Epithelial cell of proximal tubule (primary cell): Measurements from ENCODE around the gene CD83. TPM values are rescaled to one million over a fixed set of nuclear protein-coding genes. Genes with fewer than 3 reads are reported as not detected.

Experiments used
- DNase-seq: peaks from one replicate; pipeline ENCODE4 v3.0.0-alpha.2; 2011; ENCODE audit warnings: low read depth
- H3K4me3 ChIP-seq: 2 replicates; pipeline ENCODE4 v1.5.1; 2011; ENCODE audit warnings: low read depth, mild to moderate bottlenecking, low read length
- total RNA-seq: library from RNA; depleted of rRNA; stranded (reverse); fragments of >200 nt; gene quantifications from 2 replicates; pipeline ENCODE4 v1.2.3, GENCODE V29; 2015
- TF ChIP-seq, protein P1 (sequence below): conservative IDR thresholded peaks from 2 replicates; pipeline ENCODE4 v1.5.1; 2012; ENCODE audit warnings: low read depth, mild to moderate bottlenecking, low read length

The CD83 gene
- total RNA-seq, 1 donor from 2014 or later = 3.7 TPM

GRCh38 chr6:14129575-14129974 is 12.0 kb downstream of the CD83 start:
- no peak for DNase-seq
- TF ChIP-seq, protein P1, sequence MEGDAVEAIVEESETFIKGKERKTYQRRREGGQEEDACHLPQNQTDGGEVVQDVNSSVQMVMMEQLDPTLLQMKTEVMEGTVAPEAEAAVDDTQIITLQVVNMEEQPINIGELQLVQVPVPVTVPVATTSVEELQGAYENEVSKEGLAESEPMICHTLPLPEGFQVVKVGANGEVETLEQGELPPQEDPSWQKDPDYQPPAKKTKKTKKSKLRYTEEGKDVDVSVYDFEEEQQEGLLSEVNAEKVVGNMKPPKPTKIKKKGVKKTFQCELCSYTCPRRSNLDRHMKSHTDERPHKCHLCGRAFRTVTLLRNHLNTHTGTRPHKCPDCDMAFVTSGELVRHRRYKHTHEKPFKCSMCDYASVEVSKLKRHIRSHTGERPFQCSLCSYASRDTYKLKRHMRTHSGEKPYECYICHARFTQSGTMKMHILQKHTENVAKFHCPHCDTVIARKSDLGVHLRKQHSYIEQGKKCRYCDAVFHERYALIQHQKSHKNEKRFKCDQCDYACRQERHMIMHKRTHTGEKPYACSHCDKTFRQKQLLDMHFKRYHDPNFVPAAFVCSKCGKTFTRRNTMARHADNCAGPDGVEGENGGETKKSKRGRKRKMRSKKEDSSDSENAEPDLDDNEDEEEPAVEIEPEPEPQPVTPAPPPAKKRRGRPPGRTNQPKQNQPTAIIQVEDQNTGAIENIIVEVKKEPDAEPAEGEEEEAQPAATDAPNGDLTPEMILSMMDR = peak; percentile 79
- no peak overlapping the region for H3K4me3 ChIP-seq

- H3K4me3 ChIP-seq = no peak overlapping the region
- no peak for DNase-seq
- TF ChIP-seq, protein P1 = no peak
These were observed 13.0 kb downstream of the CD83 start for GRCh38 chr6:14130435-14131075.

GRCh38 chr6:14131579-14131978 is 14.0 kb downstream of the CD83 start:
- TF ChIP-seq, protein P1 = no peak
- no peak for DNase-seq
- H3K4me3 ChIP-seq = no peak overlapping the region

DNA sequence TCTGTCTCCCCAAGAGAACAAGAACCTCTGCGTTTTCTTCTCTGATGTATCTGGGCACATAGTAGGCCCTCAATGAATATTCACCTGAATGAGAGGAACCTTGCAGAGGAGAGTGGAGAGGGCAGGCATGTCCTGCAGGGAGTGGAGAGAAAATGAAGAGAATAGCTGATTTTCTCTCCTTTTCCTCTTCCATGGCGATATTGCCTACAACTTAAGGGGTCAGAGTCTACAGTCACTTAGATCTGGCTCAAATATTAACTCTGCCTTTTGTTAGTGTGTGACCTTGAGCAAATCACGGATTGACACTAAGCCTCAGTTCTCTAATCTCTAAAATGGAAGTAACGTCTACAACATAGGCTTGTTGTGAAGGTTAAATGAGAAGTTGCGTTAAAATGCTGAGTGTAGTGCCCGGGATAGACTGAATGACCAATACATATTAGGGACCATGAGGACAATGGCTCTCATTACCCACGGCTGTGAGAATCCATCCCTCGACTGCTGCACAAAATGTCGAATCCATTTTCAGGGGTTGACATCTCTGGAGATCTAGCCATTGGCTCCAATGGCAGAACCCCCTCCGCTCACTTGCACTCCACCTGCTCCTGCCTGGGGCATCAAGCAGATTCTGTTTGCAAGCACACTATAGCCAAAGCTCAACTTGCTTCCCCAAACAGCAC is 14.8 kb downstream of the CD83 start:
- TF ChIP-seq, protein P1 = no peak
- no peak for DNase-seq

GRCh38 chr6:14132921-14133275 is 15.3 kb downstream of the CD83 start:
- H3K4me3 ChIP-seq = no peak overlapping the region
- TF ChIP-seq, protein P1 = no peak
- no peak for DNase-seq

More for the DNA sequence above, 14.8 kb downstream of the CD83 start:
- no peak overlapping the region for H3K4me3 ChIP-seq

DNA sequence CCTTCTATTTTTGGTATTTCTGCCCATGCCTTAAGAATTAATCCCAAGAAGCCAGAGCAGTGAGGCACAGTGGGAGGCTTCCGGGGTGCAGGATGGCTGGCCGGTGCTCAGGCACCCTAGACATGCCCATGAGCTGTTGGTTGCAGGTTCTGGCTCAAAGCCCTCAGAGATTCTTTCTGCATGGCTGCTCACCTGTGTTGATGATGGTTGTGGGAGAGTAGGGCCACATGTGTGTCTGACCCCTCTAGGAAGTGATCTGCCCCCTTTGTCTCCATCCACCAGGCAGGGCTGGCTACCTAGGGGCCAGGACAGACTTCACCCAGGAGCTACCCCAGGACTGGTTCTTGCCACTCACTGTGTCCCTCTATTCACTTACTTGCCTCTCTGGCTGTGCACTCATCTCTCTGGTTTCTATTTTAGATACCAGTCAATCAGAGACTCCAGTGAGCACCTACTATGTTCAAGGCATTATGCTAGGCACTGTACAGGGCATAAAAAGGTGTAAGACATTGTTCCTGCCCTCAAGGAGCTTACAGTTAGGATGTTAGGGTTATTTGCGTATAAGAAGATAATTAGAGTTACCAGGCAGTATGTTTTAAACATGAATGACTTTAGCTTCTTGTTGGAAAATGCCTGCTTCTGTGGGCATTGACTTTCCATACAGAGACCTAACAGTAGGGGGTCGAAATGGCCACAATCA is 16.8 kb downstream of the CD83 start:
- TF ChIP-seq, protein P1 = no peak
- DNase-seq = peak; percentile 39
- no peak overlapping the region for H3K4me3 ChIP-seq
